SKM-1 treated with dmso at 0.1 percent for 144 hours (cell line): Measurements from ENCODE around the gene MAPK14.
"Not testable (repeated sequence)": the region's sequence is repeated elsewhere in the genome, so short reads cannot be mapped to it uniquely, and the experiment has no call there.

Experiments used
- DNase-seq: peaks from one replicate; lab custom pipeline; 2025; ENCODE audit not compliant: unreplicated experiment; lab: John Stamatoyannopoulos, UW

The MAPK14 gene

DNA sequence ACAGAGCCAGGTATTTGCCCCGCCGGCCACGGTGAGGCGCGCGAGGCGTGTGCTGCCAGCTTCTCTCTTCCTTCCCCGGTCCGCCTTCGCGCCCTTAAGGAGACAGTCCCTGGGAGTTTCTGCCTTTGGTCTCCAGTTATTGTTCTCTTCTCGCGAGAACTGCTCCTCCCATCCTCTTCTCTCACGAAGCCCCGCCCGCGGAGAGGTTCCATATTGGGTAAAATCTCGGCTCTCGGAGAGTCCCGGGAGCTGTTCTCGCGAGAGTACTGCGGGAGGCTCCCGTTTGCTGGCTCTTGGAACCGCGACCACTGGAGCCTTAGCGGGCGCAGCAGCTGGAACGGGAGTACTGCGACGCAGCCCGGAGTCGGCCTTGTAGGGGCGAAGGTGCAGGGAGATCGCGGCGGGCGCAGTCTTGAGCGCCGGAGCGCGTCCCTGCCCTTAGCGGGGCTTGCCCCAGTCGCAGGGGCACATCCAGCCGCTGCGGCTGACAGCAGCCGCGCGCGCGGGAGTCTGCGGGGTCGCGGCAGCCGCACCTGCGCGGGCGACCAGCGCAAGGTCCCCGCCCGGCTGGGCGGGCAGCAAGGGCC is at the start of gene MAPK14:
MAPK14 (plus strand) TSS at position 308 of the 587 bp plus-strand sequence. CDS start 350 bp downstream, outside the sequence.
- peak; percentile 99 for DNase-seq

GRCh38 chr6:35980126-35980525 is 47.5 kb upstream of the MAPK14 start:
- DNase-seq: not testable (repeated sequence)

- DNase-seq: no peak
Measured at GRCh38 chr6:35980991-35981645, 46.5 kb upstream of the MAPK14 start.

- DNase-seq: no peak
Measured at GRCh38 chr6:35984701-35985100, 42.9 kb upstream of the MAPK14 start.

DNA sequence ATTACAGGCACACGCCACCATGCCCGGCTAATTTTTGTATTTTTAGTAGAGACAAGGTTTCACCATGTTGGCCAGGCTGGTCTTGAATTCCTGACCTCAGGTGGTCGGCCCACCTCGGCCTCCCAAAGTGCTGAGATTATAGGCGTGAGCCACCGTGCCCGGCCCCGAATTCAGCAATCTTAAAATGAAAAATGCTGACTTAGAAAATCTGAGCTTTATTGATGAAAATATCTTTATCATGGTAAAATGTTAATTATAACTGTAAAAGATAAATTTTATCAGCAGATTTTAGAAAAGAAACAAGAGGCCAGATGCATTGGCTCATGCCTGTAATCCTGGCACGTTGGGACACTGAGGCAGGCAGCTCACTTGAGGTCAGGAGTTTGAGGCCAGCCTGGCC is 39.6 kb upstream of the MAPK14 start:
- DNase-seq: not testable (repeated sequence)

- no peak for DNase-seq
Measured at GRCh38 chr6:35993150-35993549, 34.5 kb upstream of the MAPK14 start.

DNA sequence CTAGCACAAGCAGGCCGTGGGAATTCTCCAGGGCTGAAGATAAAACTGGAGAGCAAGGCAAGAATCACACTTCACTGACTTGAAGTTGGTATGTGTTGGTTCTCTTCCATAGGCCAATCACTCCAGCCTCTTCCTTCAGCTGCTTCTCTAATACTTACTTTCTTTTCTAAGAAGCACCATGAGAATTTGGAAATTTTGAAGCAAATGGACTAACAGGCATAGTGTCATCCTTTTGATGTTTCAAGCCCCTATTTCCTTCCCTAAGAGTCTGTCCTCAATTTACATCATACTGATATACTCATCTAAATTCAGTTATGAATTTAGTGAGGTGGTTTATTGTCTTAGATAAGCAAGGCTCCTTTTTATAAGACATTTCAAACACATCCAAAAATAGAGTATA is 27.2 kb upstream of the MAPK14 start:
- no peak for DNase-seq

DNA sequence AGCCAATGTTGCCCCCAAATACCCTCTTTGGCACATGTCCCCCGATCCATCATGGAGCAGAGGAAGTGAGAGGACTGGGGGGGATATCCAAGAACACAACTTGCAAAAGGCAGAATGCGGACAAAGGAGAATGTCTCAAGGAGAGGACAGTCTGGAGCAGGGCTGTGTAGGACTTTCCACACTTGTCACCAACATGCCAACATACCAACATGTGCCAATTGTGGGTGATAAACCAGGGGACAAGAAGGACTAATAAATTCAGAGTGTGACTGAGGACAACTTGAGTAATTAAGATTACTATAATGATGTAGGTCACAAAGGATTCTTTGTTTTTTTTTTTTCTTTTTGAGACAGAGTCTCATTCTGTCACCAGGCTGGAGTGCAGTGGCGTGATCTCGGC is 11.9 kb upstream of the MAPK14 start:
- DNase-seq: no peak

DNA sequence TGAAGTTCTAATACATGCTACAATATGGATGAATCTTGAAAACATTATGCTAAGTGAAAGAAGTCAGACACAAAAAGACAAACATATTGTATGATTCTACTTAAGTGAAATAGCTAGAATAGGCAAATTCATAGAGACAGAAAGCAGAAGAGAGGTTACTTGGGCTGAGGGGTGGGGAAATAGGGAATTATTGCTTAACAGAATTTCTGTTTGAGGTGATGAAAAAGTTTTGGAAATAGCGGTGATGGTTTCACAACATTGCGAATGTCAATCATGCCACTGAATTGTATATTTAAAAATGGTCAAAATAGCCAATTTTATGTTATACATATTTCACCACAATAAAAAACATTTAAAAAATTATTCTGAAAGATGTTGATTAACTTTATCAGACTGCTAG is 9.3 kb upstream of the MAPK14 start:
- peak; percentile 78 for DNase-seq

DNA sequence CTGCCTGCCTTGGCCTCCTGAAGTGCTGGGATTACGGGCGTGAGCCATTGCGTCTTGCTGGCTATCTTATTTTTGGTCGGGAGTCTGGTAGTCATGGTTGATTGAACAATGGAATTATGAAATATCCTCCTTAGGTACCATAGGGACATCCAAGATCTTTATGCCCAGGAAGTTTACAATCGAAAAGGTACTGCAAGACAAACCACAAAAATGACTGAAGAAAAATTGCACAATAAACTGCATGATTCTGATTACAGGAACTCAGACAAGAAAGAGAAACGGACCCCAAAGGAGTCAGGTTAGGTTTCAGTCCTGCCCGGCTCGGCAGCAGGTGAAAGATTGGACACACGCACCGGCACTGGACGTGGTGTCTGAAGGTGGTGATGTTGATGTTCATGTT is 8.4 kb upstream of the MAPK14 start:
- peak; percentile 89 for DNase-seq

GRCh38 chr6:36020154-36020553 is 7.5 kb upstream of the MAPK14 start:
- peak; percentile 7 for DNase-seq

- DNase-seq: no peak
Measured at GRCh38 chr6:36023996-36024795, 3.4 kb upstream of the MAPK14 start, which contains the start of gene SLC26A8. Gene SLC26A8 (minus strand): TSS chr6:36024641. CDS start chr6:36019707, 4,934 bp downstream.

GRCh38 chr6:36025260-36025931 is 2.2 kb upstream of the MAPK14 start:
- no peak for DNase-seq

GRCh38 chr6:36025932-36026327 is 1.7 kb upstream of the MAPK14 start:
- no peak for DNase-seq

DNA sequence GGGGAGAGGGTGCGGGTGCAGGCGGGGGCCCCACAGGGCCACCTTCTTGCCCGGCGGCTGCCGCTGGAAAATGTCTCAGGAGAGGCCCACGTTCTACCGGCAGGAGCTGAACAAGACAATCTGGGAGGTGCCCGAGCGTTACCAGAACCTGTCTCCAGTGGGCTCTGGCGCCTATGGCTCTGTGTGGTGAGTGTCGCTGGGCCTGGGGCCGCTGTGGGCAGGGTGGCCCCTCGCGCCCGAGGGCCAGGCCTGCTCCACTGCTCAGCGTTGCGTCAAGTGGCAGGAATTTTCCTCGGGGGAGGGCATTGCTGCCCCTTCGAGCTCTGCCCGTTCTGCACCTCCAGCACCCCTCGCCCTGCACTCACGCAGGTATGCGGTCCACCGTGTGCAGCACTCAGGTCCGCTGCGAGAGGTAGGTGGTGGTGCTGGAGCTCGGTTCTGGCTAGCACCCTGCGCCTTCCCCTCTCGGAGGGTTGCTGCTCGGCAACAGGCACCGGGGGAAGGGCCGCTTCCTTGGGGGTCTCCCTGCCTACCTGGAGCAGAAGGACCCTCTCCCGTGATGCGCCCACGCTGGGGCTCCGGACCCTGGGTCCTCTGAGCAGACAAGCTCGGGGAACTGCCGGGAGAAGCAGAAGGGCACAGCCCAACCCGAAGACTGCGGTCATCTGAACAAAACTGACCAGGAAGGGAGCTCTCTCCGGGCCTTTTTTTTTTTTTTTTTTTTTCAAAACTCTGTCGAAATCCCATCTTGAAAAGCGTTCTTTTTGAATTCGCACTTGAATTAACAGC is 674 bp downstream of the MAPK14 start:
- DNase-seq: no peak

DNA sequence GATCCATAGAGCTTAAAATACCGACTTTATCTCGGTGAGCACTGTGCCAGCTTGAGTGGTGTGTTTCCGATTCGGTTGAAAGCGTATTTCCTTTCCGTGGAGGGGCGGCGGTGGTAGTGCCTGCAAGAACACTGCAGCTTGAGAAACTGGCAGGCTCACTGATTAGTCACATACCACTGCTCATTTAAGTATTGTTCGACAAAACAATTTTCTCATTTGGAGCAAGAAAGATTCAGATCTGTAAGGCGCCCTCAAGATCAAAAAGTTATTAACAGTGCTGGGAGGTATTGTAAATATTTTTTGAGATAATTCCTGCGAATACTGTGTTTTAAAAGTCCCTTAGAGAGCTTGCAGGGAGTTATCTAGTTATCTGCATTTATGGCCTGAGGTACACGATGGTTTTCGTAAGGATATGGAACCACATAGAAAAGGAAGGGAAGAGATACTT is 1.3 kb downstream of the MAPK14 start:
- DNase-seq: peak; percentile 13

DNA sequence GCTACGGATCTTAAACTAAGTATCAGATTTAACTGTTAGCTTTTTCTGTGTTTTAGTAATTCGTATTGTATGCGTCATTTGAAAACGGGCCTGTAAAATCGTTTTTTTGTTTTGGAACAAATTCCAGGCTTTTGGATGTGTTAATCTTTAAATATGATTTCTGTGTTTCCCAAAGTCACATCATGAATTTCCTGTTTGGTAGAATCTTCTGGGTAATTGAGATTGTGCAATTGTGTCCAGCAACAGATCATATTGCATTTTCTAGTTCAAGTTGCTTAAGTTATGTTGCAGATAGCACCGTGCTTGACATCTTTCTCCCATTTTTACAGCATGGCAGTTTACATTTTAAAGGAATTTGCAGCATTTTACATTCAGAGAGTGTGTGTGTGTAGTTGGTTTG is 1.9 kb downstream of the MAPK14 start:
- DNase-seq: peak; percentile 65

DNA sequence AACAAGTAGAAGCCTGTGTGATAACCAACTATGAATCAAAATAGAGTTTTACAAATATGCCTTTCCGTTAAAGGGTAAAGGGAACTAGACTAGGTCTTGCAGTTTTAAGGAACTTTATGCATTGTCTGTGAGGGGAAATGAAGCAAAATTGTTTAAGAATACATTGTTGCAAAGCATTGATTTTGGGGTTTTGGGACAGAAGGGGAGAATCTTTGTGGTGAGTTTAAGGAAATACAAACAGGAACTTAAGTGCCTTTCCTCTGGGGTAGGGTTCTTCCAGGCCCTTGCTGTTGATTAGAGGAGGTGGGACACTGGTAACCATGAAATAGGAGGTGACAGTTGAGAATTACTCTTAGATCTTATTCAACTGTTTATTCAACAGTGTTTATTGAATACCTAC is 4.7 kb downstream of the MAPK14 start:
- peak; percentile 90 for DNase-seq

DNA sequence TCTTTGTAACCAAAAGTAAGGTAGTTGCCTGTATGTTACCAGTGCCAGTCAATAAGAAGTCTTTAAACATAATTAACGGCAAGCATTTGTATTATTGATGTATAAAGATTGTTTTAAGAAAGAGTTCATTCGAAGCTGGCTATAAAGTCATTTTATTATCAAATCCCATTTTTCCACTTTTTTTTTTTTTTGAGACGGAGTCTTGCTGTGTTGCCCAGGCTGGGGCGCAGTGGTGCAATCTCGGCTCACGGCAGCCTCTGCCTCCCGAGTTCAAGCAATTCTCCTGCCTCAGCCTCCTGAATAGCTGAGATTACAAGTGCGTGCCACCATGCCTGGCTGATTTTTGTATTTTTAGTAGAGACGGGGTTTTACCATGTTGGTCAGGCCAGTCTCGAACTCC is 5.5 kb downstream of the MAPK14 start:
- DNase-seq: not testable (repeated sequence)

DNA sequence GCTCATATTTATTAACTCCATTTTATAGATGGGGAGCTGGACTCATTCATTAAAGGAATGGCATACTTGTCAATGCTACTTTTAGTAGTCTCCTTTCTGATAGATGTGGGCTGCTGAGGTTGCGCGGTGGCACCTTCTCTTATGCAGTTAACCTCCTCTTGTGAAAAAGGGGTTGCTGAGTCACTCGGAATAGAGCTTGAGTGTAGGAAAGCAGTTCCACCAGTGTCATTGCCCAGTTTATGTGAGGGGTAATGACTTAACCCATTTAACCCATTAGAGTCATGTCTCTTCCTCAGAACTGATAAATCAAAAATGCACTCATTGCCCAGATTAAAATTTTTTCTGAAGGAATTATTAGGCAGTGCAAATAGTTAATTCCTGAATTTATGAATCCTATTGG is 6.3 kb downstream of the MAPK14 start:
- no peak for DNase-seq

- no peak for DNase-seq
Measured at GRCh38 chr6:36034441-36034840, 6.8 kb downstream of the MAPK14 start.
